Tibial nerve (tissue), 4 donors: ENCODE data around the gene MAP3K7. TPM values are rescaled to one million over a fixed set of nuclear protein-coding genes. Genes with fewer than 3 reads are reported as not detected.

Experiments
- DNase-seq, 2 donors: peaks; one replicate each; pipeline ENCODE4 v3.0.0-alpha.2; 2019; ENCODE audit warnings: low spot score in 2 of 2
- H3K27ac ChIP-seq, 4 donors: fragments of 200-600 bp; sonication (generic) in 3 of 4; one replicate each; pipeline ENCODE4 v1.5.1; 2017 to 2019; ENCODE audit warnings: mild to moderate bottlenecking in 1 of 4
- H3K27me3 ChIP-seq, 2 donors: fragments of 200-600 bp; sonication (generic) in 1 of 2; one replicate each; pipeline versions ENCODE4 v1.5.1 to v1.6.0; 2017 to 2019
- H3K36me3 ChIP-seq, 3 donors: fragments of 200-600 bp; sonication (generic); one replicate each; pipeline ENCODE4 v1.5.1; 2018 to 2019
- H3K4me1 ChIP-seq, 4 donors: fragments of 200-600 bp; sonication (generic) in 3 of 4; one replicate each; pipeline ENCODE4 v1.5.1; 2017 to 2019
- H3K4me3 ChIP-seq, 4 donors: fragments of 200-600 bp; sonication (generic) in 3 of 4; one replicate each; pipeline ENCODE4 v1.5.1; 2017 to 2019; ENCODE audit warnings: mild to moderate bottlenecking in 1 of 4, moderate library complexity in 1 of 4
- H3K9me3 ChIP-seq, 4 donors: fragments of 200-600 bp; sonication (generic) in 3 of 4; one replicate each; pipeline ENCODE4 v1.5.1; 2017 to 2019
- CTCF ChIP-seq, 5 experiments: fragments of 200-600 bp in 3 of 5; fragments of 450-650 bp in 2 of 5; sonication (generic) in 3 of 5; IDR thresholded peaks; one replicate each; pipeline ENCODE4 v1.5.1; 2016 to 2019; ENCODE audit warnings: antibody characterized with exemption in 5 of 5, mild to moderate bottlenecking in 3 of 5, moderate library complexity in 2 of 5
- EP300 ChIP-seq, 2 donors: sonication (generic); formaldehyde crosslinking; IDR thresholded peaks; one replicate each; pipeline ENCODE4 v1.6.1; 2017; ENCODE audit warnings: antibody characterized with exemption in 2 of 2, mild to moderate bottlenecking in 1 of 2
- POLR2A ChIP-seq, 2 donors: fragments of 450-650 bp; IDR thresholded peaks; one replicate each; pipeline ENCODE4 v1.6.1; 2017; ENCODE audit warnings: antibody characterized with exemption in 2 of 2, mild to moderate bottlenecking in 2 of 2, moderate library complexity in 2 of 2
- WGBS, 2 donors: methylation state at CpG; one replicate each; pipeline ENCODE4 v1.1.5; 2018; 5-methylcytosine and 5-hydroxymethylcytosine counted together
- total RNA-seq, 4 donors: library from RNA; depleted of rRNA; stranded (reverse); fragments of >200 nt; gene quantifications; one replicate each; pipeline ENCODE4 v1.1.0, GENCODE V29; 2016

MAP3K7 gene
- total RNA-seq, 4 donors from 2014 or later, result 25.2 to 35.4 (median 30.6) TPM

GRCh38 chr6:90530882-90531281 lies 56.0 kb downstream of the MAP3K7 start:
- no peaks in the 10 kb centered on the region for H3K27me3 ChIP-seq
- no peak for DNase-seq
- H3K4me1 ChIP-seq, result no peaks in the 10 kb centered on the region
- TF ChIP-seq POLR2A (IDR thresholded peaks at IDR 0.05) (no peak), EP300 (IDR thresholded peaks at IDR 0.05) (no peak), CTCF (IDR thresholded peaks at IDR 0.05) (no peak)
- H3K4me3 ChIP-seq, result no peak overlapping the region
- WGBS, 2 donors, result 68 to 83% methylated on average over 1 of the region's 1 CpG
- H3K36me3 ChIP-seq, result peaks cover 0 to 24% (median 0%) of the 10 kb centered on the region in 3 donors
- H3K9me3 ChIP-seq, result no peaks in the 10 kb centered on the region
- no peak overlapping the region for H3K27ac ChIP-seq

- Histone ChIP-seq H3K27me3 (no peaks in the 10 kb centered on the region), H3K4me3 (no peak overlapping the region), H3K27ac (no peak overlapping the region), H3K36me3 (peaks cover 0 to 40% (median 6%) of the 10 kb centered on the region in 3 donors), H3K9me3 (no peaks in the 10 kb centered on the region), H3K4me1 (no peaks in the 10 kb centered on the region)
- WGBS, 2 donors, result 94 to 98% methylated on average over 4 of the region's 4 CpGs
- TF ChIP-seq EP300 (IDR thresholded peaks at IDR 0.05) (no peak), CTCF (IDR thresholded peaks at IDR 0.05) (no peak), POLR2A (IDR thresholded peaks at IDR 0.05) (no peak)
- no peak for DNase-seq
Observed at GRCh38 chr6:90525421-90525820, 61.5 kb downstream of the MAP3K7 start.

GRCh38 chr6:90523779-90524310 lies 63.0 kb downstream of the MAP3K7 start:
- peaks cover 0 to 50% (median 6%) of the 10 kb centered on the region in 3 donors for H3K36me3 ChIP-seq
- WGBS, 2 donors, result 84 to 87% methylated on average over 4 of the region's 4 CpGs

GRCh38 chr6:90521955-90522354 lies 64.9 kb downstream of the MAP3K7 start:
- Histone ChIP-seq H3K9me3 (no peaks in the 10 kb centered on the region), H3K4me1 (no peaks in the 10 kb centered on the region), H3K36me3 (peaks cover 0 to 61% (median 6%) of the 10 kb centered on the region in 3 donors), H3K27me3 (no peaks in the 10 kb centered on the region), H3K4me3 (no peak overlapping the region), H3K27ac (no peak overlapping the region)
- no peak for TF ChIP-seq CTCF (IDR thresholded peaks at IDR 0.05)
- no peak for TF ChIP-seq POLR2A (IDR thresholded peaks at IDR 0.05)
- TF ChIP-seq EP300 (IDR thresholded peaks at IDR 0.05), result no peak
- WGBS, 2 donors, result 89% methylated on average over 1 of the region's 1 CpG
- no peak for DNase-seq

More at GRCh38 chr6:90523779-90524310, 63.0 kb downstream of the MAP3K7 start:
- DNase-seq, result no peak
- Histone ChIP-seq H3K27me3 (no peaks in the 10 kb centered on the region), H3K4me1 (no peaks in the 10 kb centered on the region), H3K27ac (no peak overlapping the region), H3K4me3 (no peak overlapping the region), H3K9me3 (no peaks in the 10 kb centered on the region)
- TF ChIP-seq CTCF (IDR thresholded peaks at IDR 0.05), result no peak
- no peak for TF ChIP-seq EP300 (IDR thresholded peaks at IDR 0.05)
- TF ChIP-seq POLR2A (IDR thresholded peaks at IDR 0.05), result no peak

GRCh38 chr6:90516074-90516660 lies 70.7 kb downstream of the MAP3K7 start:
- H3K36me3 ChIP-seq, result peaks cover 0 to 84% (median 6%) of the 10 kb centered on the region in 3 donors
- no peaks in the 10 kb centered on the region for H3K4me1 ChIP-seq
- DNase-seq, result no peak
- H3K4me3 ChIP-seq, result no peak overlapping the region
- no peak overlapping the region for H3K27ac ChIP-seq
- TF ChIP-seq POLR2A (IDR thresholded peaks at IDR 0.05), result no peak
- TF ChIP-seq CTCF (IDR thresholded peaks at IDR 0.05), result no peak
- no peak for TF ChIP-seq EP300 (IDR thresholded peaks at IDR 0.05)
- no peaks in the 10 kb centered on the region for H3K27me3 ChIP-seq
- H3K9me3 ChIP-seq, result no peaks in the 10 kb centered on the region
- WGBS, 2 donors, result 61% methylated on average over 6 of the region's 6 CpGs
